Esophagus mucosa (tissue), 1 donor: ENCODE data around the gene TRPV5. TPM values are rescaled to one million over a fixed set of nuclear protein-coding genes. Genes with fewer than 3 reads are reported as not detected.
A peak's percentile ranks its signal among the peaks of the same experiment; 100 is the strongest.

Source experiments
- ATAC-seq: fragments of 200-7000 bp; cut with Tn5 transposase; one replicate; pipeline ENCODE4 v1.9.1; 2020
- total RNA-seq: library from RNA; stranded (reverse); gene quantifications from one replicate; pipeline ENCODE4 v1.2.4, GENCODE V29; 2023
- donor health status: DM: yes; HTN: yes; CAD: no.

TRPV5 gene
- total RNA-seq, 1 donor from 2014 or later: not detected

DNA sequence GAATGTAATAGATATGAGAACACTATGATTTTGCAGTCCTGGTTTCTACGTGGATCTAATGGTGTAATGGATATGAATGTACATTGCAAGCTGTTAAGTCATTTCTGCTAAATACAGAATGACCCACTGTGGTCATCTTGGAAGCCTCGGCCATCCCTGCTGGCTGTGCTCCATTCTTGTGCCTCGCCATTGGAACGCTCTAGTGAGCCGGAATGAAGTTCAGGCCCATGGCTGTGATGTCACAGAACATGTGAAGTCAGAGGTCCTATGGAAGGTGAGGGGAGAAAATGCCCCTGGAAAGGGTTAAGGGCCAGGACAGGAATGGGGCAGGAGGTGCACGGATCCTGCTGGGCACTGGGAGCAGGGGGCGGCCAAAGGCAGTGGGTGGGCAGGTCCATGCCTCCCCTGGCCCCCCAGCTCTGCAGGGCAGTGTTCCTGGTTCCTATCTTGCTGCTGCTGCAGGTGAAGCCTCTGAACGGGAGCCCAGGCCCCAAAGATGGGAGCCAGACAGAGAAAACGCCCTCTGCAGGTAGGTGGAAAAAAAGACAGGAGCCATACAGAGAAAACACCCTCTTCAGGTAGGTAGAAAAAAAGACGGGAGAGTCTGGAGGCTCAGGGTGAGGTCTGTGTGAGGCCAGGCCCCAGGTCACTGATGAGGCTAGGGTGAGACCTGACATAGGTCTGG lies 5.8 kb upstream of the TRPV5 start, which contains the start of gene LLCFC1:
Gene LLCFC1 (plus strand): TSS at position 259 of the 685 bp plus-strand sequence. CDS start 138 bp downstream, at position 397.
- ATAC-seq: no peak

DNA sequence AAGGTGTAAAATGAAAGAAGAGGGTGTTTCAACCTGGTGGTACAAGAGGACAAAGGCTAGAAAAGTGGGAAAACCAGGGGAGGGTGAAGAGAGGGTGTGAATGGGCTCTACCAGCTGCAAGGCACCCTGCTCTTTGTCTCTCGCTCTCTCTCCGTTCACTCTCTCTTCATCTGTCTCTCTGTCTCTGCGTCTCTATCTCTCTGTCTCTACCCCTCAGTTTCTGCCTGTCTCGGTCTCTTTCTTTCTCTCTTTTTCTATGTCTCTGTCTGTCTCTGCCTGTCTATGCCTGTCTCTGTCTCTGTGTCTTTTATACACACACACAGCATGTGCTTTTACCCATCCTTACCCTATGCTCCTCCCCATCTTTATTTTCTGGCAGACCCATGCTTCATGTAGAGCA lies 5.1 kb upstream of the TRPV5 start:
- ATAC-seq: no peak

DNA sequence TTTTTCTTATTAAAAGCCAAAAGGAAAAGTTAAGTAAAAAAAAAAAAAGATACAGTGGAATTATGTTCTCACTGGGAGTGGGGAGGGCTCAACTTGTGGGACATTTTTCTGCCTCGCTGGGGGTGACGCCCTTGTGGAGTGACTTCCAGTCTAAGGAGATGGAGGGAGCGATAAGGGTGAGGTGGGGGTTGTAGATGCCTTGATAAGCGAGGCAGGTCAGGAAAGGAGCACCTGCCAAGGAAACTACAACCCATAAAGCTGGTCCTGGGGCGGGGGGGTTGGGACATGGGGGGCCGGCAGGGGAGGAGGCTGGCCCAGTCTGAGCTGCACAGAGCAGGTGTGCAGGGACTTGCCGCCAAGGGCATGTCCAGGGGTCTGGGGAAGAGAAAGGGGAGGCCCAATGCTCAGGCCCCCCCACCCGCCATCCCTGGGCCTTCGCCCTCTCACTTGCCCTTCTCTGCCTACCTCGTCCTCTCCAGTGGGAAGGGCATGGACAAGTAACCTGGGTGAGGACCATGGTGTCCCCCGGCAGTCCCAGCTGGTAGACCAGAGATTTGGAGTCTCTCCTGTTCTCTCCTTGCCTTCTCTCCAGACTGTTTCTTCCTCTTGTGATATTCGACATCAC lies 2.5 kb upstream of the TRPV5 start:
- no peak for ATAC-seq

DNA sequence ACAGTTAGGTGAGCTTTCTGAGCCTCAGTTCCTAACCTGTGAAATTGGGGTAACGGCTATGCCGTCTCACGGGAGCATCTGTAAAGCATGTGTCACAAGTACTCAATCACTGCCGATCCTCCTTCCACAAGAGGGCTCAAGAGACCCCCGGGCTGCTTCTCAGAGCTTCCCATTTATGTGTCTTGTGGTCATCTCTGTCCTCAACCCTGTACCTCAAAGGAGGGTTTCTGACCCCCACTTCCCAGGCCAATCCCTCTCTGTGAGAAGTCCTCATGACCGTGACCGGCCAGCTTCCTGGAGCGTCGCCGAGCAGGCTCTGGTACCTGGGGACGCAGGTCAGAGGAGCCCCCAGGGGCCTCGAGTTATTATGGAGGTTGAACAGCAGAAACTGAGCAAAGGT lies 510 bp upstream of the TRPV5 start:
- ATAC-seq: no peak

DNA sequence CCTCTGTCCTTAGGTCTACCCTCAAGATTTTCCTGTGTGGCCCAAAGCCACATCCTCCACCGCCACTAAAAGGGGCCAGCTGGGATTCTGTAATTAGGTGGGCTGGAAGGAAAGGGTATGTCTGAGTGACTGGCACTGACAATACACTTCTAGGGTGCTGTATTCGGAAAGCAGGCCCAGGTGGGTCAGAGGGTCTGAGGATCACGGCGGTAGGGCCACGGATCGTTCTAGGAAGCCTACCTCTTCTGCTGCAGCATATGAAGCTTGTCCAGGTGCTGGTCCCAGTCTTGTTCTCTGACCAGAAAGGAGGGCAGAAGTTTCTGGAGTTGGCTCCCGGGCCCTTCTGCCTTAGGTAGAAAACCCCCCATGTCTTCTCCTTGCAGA lies 462 bp downstream of the TRPV5 start:
- ATAC-seq: no peak

DNA sequence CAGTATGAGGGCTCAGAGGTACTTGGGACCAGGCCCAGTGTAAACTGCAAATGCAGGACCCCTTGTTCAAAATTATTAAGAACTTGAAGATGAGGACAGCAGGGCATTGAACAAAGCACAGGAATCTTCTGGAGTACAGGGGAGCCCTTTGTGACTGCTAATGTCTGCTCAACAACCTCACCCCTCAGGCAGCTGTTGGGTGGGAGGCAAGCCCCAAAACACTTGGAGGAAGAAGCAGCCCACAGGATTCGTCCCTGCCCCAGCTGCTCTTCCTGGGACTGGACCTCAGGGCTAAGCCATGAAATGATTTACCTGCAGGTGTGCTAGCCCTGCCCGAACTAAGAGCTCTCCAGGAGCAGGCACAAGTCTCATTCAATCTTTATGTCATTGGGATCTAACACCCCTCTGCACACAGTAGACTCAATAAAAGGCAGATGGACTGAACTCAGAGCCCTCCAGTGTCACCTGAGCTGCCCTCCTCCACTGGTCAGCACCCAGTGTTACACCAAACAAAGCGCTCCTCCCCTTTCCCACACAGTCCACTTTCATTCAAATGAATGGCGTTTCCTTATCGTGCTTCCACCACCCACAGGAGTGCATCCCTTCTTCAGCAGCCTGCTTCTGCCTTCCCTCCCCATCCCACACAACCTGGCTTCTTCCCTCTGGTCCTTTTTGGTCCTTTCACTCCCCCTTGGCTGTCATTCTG lies 1.0 kb downstream of the TRPV5 start:
- ATAC-seq: no peak

DNA sequence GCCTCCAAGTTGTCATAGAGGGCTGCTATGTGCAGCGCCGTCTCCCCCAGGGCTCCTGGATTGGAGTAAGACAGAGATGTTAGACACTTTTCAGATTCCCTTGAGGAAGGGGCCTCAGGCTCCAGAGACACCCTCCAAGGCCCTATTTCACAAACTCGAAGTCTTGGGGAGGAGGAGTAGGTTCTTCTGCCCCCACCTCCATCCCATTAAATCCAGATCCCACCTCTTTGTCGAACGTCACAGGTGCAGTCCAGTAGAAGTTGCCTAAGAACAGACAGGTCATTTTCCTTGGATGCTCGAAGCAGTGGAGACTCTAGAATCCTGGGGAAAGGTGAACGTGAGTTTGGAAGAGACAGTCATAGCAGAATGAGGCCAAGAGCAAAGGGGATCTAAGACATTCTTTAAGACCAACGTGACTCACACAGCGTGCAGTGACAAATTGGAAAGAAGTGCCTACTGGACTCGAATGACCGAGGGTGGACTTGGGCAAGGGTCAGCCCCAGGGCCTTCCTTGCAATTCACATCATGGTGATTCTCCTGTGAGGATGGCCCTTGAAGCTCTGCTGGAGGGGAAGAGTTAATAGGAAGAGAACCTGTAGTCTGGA lies 3.3 kb downstream of the TRPV5 start:
- ATAC-seq: no peak

DNA sequence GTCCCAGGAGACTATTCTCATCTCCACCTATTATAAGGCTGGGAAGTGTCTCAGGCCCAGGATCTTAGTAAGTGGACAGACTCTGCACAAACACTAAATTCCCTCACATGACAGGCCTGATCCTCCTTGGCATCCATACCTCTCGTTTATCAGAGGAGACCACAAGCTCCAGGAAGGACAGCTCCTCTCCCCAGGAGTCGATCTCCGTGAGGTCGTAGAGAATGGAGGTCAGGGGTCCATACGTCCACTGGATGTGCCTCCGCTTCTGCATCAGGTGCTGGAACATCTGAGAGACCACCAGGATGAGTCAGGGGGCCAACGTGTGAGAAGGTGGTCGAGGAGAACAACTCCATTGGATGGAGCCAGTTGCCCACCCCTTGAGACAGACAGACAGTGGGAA lies 5.6 kb downstream of the TRPV5 start:
- no peak for ATAC-seq

DNA sequence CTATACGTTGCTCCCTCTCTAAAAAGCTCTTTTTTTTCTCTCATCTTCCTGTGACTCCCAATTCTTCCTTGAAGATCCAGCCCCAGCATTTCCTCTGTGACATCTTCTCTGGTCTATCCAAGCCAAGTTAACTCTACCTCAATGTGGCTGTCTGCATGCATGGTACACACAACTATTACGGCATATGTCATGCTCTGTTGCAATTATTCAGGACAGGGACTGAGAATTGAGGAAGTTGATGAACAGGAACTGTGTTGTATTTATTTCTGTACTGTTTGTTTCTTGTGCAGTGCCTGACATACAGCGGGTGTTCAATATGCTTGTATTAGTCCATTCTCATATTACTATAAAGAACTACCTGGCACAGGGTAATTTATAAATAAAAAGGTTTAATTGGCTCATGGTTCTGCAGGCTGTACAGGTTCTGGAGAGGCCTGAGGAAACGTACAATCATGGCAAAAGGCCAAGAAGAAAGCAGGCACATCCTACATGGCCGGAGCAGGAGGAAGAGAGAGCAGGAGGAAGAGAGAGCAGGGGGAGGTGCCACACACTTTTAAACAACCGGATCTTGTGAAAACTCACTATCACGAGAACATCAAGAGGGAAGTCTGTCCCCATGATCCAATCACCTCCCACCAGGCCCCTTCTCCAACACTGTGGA lies 6.3 kb downstream of the TRPV5 start:
- ATAC-seq: peak; percentile 65

DNA sequence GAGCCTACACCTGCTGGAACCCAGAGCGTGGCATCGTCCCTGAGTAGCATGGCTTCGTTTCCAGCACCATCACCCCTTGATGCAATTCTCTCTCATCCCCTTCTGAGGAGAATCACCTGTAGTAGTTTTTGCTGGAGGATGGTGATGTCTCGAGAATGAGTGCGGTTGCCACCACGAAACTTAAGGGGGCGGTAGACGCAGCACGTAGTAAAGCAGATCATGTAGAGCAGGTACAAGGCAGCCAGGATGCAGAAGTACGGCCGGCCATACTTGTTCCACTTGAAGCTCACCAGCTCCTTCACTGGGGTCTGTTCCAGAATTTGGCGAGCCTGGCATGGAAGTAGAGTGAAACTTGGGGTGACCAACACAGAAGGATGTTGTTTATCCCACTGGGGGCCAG lies 8.1 kb downstream of the TRPV5 start:
- ATAC-seq: no peak

DNA sequence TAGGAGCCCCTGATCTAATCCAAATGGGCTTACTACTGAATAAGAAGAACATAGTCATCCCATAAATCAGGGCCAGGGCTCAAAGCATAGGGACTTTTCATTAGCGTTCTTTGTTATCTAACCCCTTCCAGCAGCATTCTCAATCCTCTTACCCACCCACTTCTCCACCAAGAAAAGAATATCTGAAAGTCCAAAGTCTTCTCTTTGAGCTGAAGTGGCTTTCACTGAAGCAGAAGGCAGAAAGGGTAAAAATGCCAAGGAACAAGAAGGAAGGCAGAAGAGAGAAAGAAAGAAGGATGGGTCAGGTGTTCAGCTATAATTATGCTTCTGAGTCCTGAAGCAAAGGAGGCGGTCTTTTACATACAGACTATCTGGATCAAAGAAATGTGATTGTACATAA lies 10.2 kb downstream of the TRPV5 start:
- ATAC-seq: no peak

DNA sequence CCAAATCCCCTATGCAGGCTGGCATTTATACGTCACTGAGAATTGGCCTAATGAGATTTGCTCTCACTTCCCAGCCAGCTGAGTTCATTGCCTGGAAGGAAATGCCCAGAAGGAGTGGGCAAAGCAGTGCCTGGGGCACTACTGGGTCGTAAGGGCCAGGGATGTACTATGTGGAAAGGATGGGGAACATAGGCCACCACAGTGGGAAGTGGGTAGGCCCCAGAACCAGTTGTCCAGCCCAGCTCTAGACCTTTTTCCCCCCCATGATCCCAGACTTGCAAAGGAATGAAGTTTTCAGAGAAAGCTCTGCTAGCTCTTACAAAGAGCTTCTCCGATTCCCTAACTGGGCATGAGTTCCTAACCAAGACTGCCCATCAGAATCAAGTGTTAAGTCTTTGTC lies 13.9 kb downstream of the TRPV5 start:
- ATAC-seq: no peak

DNA sequence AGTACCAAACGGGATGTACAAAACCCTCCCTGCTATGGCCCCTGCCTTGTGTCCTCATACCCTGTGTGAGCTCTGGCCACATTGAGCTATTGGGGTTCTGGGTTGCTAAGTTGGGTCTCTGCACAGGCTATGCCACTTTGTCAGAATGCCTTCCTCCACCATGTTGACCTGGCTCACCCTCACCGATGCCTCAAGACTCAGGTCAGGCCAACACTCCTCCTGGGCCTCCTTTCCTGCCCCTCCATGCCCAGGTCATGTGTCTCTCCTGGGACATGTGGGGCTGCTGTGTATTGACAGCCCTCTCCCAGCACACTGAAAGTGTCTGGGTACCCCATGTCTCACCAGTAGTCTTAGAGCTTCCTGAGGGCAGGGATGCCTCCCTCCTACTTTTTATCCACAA lies 14.6 kb downstream of the TRPV5 start:
- ATAC-seq: no peak

DNA sequence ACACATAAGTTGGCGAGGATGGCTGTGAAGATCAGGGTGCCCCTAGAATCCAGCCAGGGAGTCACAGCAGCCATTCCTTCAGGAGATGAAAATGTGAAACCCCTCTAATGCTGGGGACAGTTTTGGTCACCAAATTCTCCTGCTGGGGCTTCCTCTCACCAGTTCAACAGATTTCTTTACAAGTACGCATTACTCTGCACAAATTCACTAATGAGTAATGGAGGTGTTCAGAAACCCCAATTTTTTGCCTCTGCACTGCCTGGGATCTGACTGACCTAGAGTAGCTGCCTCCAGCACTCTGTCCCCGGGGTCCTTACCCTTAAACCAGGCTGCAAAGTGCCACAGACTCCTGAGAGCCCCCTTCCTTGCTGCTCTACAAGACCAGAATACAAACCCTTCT lies 16.1 kb downstream of the TRPV5 start:
- ATAC-seq: no peak

DNA sequence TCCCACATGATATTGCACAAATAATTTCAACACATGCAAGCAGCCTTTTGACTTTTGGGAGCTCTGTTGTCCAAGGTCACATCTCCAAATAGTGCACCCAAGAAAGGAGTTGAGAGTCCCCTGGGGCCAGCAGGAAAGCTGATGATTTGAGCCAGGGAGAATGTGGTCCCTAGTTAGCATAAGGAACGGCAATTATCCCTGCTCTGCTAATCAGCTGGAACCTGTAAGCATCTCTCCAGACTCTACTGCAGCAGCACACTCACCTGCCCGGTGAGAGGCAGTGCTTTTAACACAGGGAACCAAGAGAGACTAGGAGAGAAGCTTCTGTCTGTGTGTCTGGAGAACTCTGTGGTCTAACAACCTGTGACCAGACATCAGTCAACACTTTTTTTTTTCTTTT lies 17.0 kb downstream of the TRPV5 start:
- ATAC-seq: no peak

DNA sequence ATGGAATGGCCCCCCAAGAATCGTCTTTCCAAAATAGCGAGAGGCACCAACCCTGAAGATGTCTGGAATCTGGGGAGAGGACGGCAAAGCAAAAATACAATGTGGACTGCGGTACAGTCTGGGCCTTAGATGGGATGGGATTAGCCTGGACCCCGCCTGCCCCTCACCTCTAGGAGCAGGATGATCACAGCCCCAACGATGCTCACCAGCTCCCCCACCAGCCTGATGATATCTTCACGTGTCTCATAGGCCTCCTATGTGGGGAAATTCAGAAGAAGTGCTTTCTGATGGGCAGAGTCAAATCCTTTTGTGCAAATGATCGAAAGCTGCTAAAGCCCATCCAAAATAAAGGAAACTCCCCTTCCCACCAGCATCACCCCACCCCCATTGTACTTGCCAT lies 18.2 kb downstream of the TRPV5 start:
- no peak for ATAC-seq

DNA sequence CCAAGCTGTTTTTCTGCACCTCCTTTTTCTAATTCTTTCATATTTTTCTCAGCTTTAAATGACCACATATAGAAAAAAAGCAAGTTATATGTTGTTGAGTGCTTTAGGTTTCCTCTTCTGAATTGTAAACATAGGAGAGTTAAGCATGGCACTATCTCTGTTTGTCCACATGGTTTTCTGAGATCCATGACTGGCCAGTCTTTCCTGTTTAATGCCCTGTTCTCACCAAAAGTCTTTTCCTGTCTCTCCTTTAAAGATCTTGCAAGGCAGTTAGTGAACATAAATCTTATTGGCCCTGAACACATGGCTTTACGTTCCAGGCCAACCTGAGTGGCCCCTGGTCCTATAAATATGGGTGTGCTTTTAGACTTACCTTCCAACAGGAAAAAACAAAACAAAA lies 19.4 kb downstream of the TRPV5 start:
- ATAC-seq: no peak

DNA sequence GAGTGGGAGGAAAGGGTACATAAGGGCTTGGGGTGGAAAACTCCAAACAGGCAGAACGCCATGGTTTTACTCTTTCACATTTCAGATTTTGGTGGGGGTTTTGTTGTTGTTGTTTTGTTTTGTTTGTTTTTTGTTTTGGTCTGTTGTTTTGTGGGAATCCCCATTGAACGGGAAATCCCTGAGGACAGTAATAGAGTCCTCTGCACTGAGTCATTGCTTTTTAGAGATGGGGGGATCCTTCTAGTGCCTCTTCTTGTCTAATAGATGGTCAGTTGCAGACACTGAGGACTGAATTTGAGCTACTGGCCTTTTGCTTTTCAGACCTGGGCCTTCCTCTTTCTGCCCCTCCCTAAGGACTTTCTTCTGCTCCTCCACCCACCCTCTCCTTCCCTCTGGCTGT lies 20.0 kb downstream of the TRPV5 start:
- ATAC-seq: no peak

DNA sequence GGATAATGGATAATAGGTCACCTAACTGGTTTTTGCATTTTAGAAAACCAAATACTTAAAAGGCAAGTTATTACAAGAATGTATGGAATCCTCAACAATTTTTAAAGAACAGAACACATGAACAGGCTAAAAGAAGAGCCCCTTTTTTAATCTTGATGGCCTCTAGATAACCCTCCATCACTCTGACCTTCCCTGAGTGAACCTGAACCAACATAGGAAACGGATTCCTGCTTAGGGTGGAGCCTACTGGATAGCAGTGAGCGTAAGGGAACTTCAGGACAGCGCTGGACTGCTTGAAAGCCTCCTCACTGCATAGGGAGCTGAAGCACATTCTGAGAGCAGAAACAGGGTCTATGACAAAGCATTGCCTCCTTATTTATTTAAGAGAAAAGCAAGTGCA lies 20.5 kb downstream of the TRPV5 start:
- ATAC-seq: no peak

DNA sequence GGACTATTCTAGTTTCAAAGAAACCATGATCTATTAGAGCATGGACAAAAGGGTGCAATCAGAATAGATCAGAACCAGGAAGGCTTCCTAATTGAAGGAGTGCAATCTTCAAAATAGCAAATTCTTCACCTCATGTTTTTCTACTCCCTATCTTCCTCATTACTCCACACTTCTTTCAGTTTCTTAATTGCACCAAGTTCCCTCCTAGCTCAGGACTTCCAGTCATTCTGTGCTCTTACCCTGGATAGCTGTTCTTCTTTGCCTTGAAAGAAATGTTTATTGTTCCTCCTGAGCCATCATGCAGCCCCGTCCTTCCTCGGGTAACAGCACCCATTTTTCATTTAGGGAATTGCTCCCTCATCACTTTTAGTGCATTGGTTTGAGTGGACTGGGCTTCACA lies 23.1 kb downstream of the TRPV5 start:
- no peak for ATAC-seq

DNA sequence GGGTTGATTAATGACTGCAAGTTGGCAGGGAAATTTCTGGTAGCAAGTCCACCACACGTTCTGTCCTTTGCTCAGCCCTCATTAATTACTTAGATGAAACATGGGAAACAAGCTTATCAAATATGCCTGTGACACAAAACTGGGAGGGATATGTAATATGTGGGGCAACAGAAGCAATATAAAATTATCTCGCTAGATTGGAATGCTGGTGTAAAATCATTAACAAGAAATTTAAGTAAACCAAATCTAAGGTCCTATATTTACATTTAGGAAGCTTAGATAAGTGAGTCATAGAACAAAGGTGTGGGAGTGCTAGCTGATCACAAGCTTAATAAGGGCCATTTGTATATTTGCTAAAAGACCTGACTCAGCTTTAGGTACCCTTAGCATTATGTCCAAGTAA lies 23.5 kb downstream of the TRPV5 start:
- ATAC-seq: peak; percentile 72

DNA sequence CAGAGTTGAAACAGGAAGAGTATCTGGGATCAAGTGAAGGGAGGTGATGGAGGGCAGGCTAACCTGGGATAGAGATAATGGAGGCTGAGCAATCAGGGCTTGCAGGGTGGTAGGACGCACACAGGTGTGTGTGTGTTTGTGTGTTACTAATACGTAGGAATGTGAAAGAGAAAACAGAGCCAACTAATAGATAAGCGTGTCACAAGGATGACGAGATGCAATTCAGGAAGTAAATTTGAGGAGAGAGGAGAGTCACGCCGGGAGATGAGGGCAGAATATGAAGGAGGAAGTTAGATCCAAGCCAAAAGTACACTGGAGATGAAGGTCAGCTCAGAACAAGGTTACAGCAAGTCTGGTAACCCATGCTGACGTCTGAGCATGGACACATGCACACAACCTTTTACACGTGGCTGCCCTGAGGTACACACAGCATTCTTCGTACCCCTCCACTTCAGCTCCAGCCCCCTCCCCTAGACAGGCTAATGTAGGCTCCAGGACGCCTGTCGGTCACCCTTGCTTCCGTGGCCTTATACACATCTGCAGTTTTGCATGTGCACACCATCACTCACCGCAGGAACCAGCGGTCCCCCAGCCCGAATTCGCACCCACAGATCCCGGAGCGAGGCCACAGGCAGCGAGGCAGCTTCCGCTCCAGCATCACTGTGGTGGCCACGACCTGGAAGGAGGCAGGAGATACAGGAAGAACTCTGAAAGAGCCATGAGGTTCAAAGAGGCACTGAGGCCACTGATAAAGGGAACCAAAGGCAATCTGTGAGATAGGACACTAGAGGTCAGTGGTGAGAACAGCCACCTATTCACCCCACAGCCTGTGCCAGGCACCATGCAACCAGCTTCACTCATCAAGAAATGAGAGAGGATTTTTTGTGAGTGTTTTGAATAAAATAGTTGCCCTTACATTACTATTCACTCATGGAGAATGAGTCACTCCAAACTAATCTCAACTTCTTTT lies 24.3 kb downstream of the TRPV5 start:
- ATAC-seq: peak; percentile 64
